Left lung (tissue), 10 donors: ENCODE measurements around the gene MAST4. TPM values are rescaled to one million over a fixed set of nuclear protein-coding genes. Genes with fewer than 3 reads are reported as not detected.

Source experiments
- ATAC-seq: fragments of 200-7000 bp; cut with Tn5 transposase; one replicate; pipeline ENCODE4 v1.9.1; 2020; ENCODE audit warnings: moderate library complexity
- DNase-seq, 4 donors: peaks; one replicate each; pipeline ENCODE4 v3.0.0-alpha.2; 2013 to 2020
- H3K27ac ChIP-seq, 2 donors: fragments of 200-600 bp; sonication (generic) in 1 of 2; one replicate each; pipeline versions ENCODE4 v1.5.0 to v1.8.0; 2020 to 2021
- H3K27me3 ChIP-seq, 2 donors: fragments of 200-600 bp; sonication (generic) in 1 of 2; one replicate each; pipeline versions ENCODE4 v1.5.0 to v1.8.0; 2020 to 2021
- H3K36me3 ChIP-seq, 2 donors: fragments of 200-600 bp; sonication (generic) in 1 of 2; one replicate each; pipeline versions ENCODE4 v1.5.0 to v1.8.0; 2020 to 2021
- H3K4me1 ChIP-seq, 2 donors: fragments of 200-600 bp; one replicate each; pipeline ENCODE4 v1.8.0; 2021
- H3K4me3 ChIP-seq, 2 donors: fragments of 200-600 bp; sonication (generic) in 1 of 2; one replicate each; pipeline versions ENCODE4 v1.5.0 to v1.8.0; 2020 to 2021; ENCODE audit warnings: mild to moderate bottlenecking in 1 of 2
- H3K9me3 ChIP-seq, 2 donors: fragments of 200-600 bp; sonication (generic) in 1 of 2; one replicate each; pipeline versions ENCODE4 v1.5.0 to v1.8.0; 2020 to 2021
- CTCF ChIP-seq, 2 donors: fragments of 200-600 bp; sonication (generic) in 1 of 2; IDR thresholded peaks; one replicate each; pipeline versions ENCODE4 v1.5.0 to v1.8.0; 2021; ENCODE audit warnings: antibody characterized with exemption in 2 of 2
- intact Hi-C, 2 donors: fragments of 100-400 bp; cut with DNase I; formaldehyde crosslinking; loops; one replicate each; pipeline versions ENCODE4 v1.11.2 to v1.14.2; 2022
- polyA plus RNA-seq, 6 donors: library from polyadenylated mRNA; unstranded; fragments of 120-200 nt; gene quantifications; one replicate each; pipeline ENCODE4 v1.2.1, GENCODE V29; 2013; ENCODE audit not compliant: insufficient read length in 6 of 6
- total RNA-seq, 2 donors: library from RNA; stranded (reverse); fragmentation: NEBNext Ultra II Directional; extraction: Animal tissue kit (Norgen Biotek cat#: 25700); gene quantifications; one replicate each; pipeline ENCODE4 v1.2.1, GENCODE V29; 2021
- donor health status: DM: no; HTN: yes; CAD: no.
- donor health status: DM: no; HTN: no; CAD: no.

MAST4 gene
- total and polyA plus RNA-seq, 8 donors = 47.7 to 57.6 (median 53.0) TPM

- no peaks in the 10 kb centered on the region for H3K27me3 ChIP-seq
- no peak overlapping the region for H3K27ac ChIP-seq
- H3K4me1 ChIP-seq = peaks cover 0 to 11% of the 10 kb centered on the region in 2 donors
- no peak for DNase-seq
- intact Hi-C loops = no loop called here
- no peak overlapping the region for H3K4me3 ChIP-seq
- no peak for TF ChIP-seq CTCF (IDR thresholded peaks at IDR 0.05)
- no peak for ATAC-seq
- no peaks in the 10 kb centered on the region for H3K9me3 ChIP-seq
- no peaks in the 10 kb centered on the region for H3K36me3 ChIP-seq
Observed at GRCh38 chr5:66871651-66872050, 275.5 kb downstream of the MAST4 start.

GRCh38 chr5:66872736-66873331 is 276.6 kb downstream of the MAST4 start:
- no peaks in the 10 kb centered on the region for H3K9me3 ChIP-seq
- ATAC-seq = no peak
- no peak overlapping the region for H3K4me3 ChIP-seq
- no peak for DNase-seq
- peaks cover 0 to 11% of the 10 kb centered on the region in 2 donors for H3K4me1 ChIP-seq
- no peak overlapping the region for H3K27ac ChIP-seq
- no peak for TF ChIP-seq CTCF (IDR thresholded peaks at IDR 0.05)
- H3K27me3 ChIP-seq = no peaks in the 10 kb centered on the region
- intact Hi-C loops = no loop called here
- no peaks in the 10 kb centered on the region for H3K36me3 ChIP-seq

- intact Hi-C loops = no loop called here
- no peak for TF ChIP-seq CTCF (IDR thresholded peaks at IDR 0.05)
- no peaks in the 10 kb centered on the region for H3K9me3 ChIP-seq
- peaks cover 0 to 11% of the 10 kb centered on the region in 2 donors for H3K4me1 ChIP-seq
- ATAC-seq (peak; percentile 69), DNase-seq (no peak)
- no peak overlapping the region for H3K27ac ChIP-seq
- H3K27me3 ChIP-seq = no peaks in the 10 kb centered on the region
- no peaks in the 10 kb centered on the region for H3K36me3 ChIP-seq
- no peak overlapping the region for H3K4me3 ChIP-seq
Observed at GRCh38 chr5:66874004-66874403, 277.8 kb downstream of the MAST4 start.

- Histone ChIP-seq H3K36me3 (no peaks in the 10 kb centered on the region), H3K27me3 (no peaks in the 10 kb centered on the region)
- TF ChIP-seq CTCF (IDR thresholded peaks at IDR 0.05) = no peak
Observed at GRCh38 chr5:66875315-66875714, 279.1 kb downstream of the MAST4 start.

GRCh38 chr5:66876266-66876807 is 280.1 kb downstream of the MAST4 start:
- H3K27me3 ChIP-seq = no peaks in the 10 kb centered on the region
- peaks cover 5 to 14% of the 10 kb centered on the region in 2 donors for H3K4me1 ChIP-seq
- ATAC-seq (no peak), DNase-seq (no peak)
- no peak for TF ChIP-seq CTCF (IDR thresholded peaks at IDR 0.05)
- intact Hi-C loops = no loop called here
- no peak overlapping the region for H3K27ac ChIP-seq
- H3K9me3 ChIP-seq = no peaks in the 10 kb centered on the region
- no peak overlapping the region for H3K4me3 ChIP-seq
- H3K36me3 ChIP-seq = no peaks in the 10 kb centered on the region

More at GRCh38 chr5:66875315-66875714, 279.1 kb downstream of the MAST4 start:
- H3K27ac ChIP-seq = no peak overlapping the region
- H3K9me3 ChIP-seq = no peaks in the 10 kb centered on the region
- DNase-seq = no peak
- intact Hi-C loops = no loop called here
- H3K4me1 ChIP-seq = peaks cover 0 to 11% of the 10 kb centered on the region in 2 donors
- ATAC-seq = no peak
- H3K4me3 ChIP-seq = no peak overlapping the region
